K562 (cell line): ENCODE measurements around the gene HINT2. TPM values are rescaled to one million over a fixed set of nuclear protein-coding genes. Genes with fewer than 3 reads are reported as not detected.

ENCODE experiments used
- CBFA2T3 ChIP-seq: fragments of 450-650 bp; IDR thresholded peaks from 2 replicates; pipeline ENCODE4 v1.6.1; 2017
- JUND ChIP-seq, 2 experiments: IDR thresholded peaks; 2 replicates in 1 of 2; 3 replicates in 1 of 2; pipeline ENCODE4 v1.6.1; 2011; ENCODE audit warnings: borderline replicate concordance in 2 of 2, low read depth in 2 of 2, low read length in 2 of 2, improper control_type of control experiment in 1 of 2, missing biosample characterization in 1 of 2, missing genetic modification characterization in 1 of 2, missing genetic modification reagents in 1 of 2
- KDM1A ChIP-seq, 2 experiments: fragments of 450-650 bp; IDR thresholded peaks; 2 replicates each; pipeline ENCODE4 v1.6.1; 2016; ENCODE audit warnings: mild to moderate bottlenecking in 2 of 2
- SMARCA5 ChIP-seq: fragments of 450-650 bp; IDR thresholded peaks from 2 replicates; pipeline ENCODE4 v1.6.1; 2016
- THAP12 ChIP-seq: fragments of 250-450 bp; sonication (Bioruptor Pico); IDR thresholded peaks from 2 replicates; pipeline ENCODE4 v1.9.0; 2021; ENCODE audit warnings: mild to moderate bottlenecking, inconsistent platforms
- YY1 ChIP-seq, 3 experiments: IDR thresholded peaks; 2 replicates each; pipeline ENCODE4 v1.6.1; 2011; ENCODE audit warnings: low read length in 2 of 3, mild to moderate bottlenecking in 2 of 3, moderate library complexity in 2 of 3, borderline replicate concordance in 1 of 3, control low read depth in 1 of 3, low read depth in 1 of 3; ENCODE audit not compliant: insufficient read depth in 3 of 3, insufficient replicate concordance in 2 of 3, control insufficient read depth in 1 of 3, insufficient read length in 1 of 3; ENCODE audit errors: extremely low read depth in 1 of 3
- ZNF609 ChIP-seq: sonication (generic); formaldehyde crosslinking; IDR thresholded peaks from 2 replicates; pipeline ENCODE4 v1.8.1; 2023; ENCODE audit warnings: missing genetic modification reagents, mild to moderate bottlenecking, borderline replicate concordance
- ZNF639 ChIP-seq, 2 experiments: fragments of 200-800 bp in 1 of 2; sonication (Bioruptor generic) in 1 of 2; sonication (generic) in 1 of 2; formaldehyde crosslinking in 1 of 2; IDR thresholded peaks in 1 of 2; conservative IDR thresholded peaks in 1 of 2; 2 replicates each; pipeline versions ENCODE4 v1.5.0 to v1.6.1; 2016 to 2020; ENCODE audit warnings: missing compliant biosample characterization in 1 of 2, missing genetic modification characterization in 1 of 2, missing genetic modification reagents in 1 of 2
- polyA plus RNA-seq, 8 experiments: library from polyadenylated mRNA; depleted of rRNA in 4 of 8; stranded (reverse) in 5 of 8; unstranded in 3 of 8; fragments of >200 nt; fragmentation: Nextera tagmentation in 2 of 8; fragmentation: Illumina TruSeq in 1 of 8; extraction: Ambion mirVana in 2 of 8; extraction: Trizol in 1 of 8; gene quantifications; 2 replicates each; pipeline versions ENCODE4 v1.2.1 to v1.2.3, GENCODE V29; 2011 to 2014; ENCODE audit warnings: inconsistent platforms in 1 of 8, missing spikeins in 1 of 8
- total RNA-seq, 7 experiments: library from RNA; depleted of rRNA in 6 of 7; stranded (reverse); fragments of >200 nt in 6 of 7; fragmentation: Illumina TruSeq in 2 of 7; extraction: Trizol in 2 of 7; gene quantifications; 2 replicates each; pipeline versions ENCODE4 v1.2.1 to v1.2.3, GENCODE V29; 2011 to 2021; ENCODE audit warnings: low replicate concordance in 1 of 7

Gene HINT2
- total and polyA plus RNA-seq, 9 of the 15 experiments (the other 6 are each of a cell fraction or from before 2014, with no cell fraction given), result 5.6 to 44.1 (median 27.9) TPM

- TF ChIP-seq ZNF609 (CRISPR knock-in tag) (no peak), ZNF639 (CRISPR knock-in tag; conservative IDR thresholded peaks at IDR 0.05 in 1 of 2, IDR thresholded peaks at IDR 0.05 in 1 of 2) (no peak), KDM1A (IDR thresholded peaks at IDR 0.05) (no peak), SMARCA5 (no peak), CBFA2T3 (no peak), YY1 (IDR thresholded peaks at IDR 0.05; ENCODE audit: borderline replicate concordance in 1 of 3, control insufficient read depth in 1 of 3, extremely low read depth in 1 of 3, insufficient read depth in 3 of 3, insufficient read length in 1 of 3, insufficient replicate concordance in 2 of 3, low read depth in 1 of 3, low read length in 2 of 3) (no peak), THAP12 (no peak), JUND (IDR thresholded peaks at IDR 0.05; ENCODE audit: borderline replicate concordance, low read depth, low read length) (no peak), JUND (tag; IDR thresholded peaks at IDR 0.05; ENCODE audit: borderline replicate concordance, low read depth, low read length) (no peak)
These were observed 8.7 kb downstream of the HINT2 start (continued) for GRCh38 chr9:35806101-35806500.
